ENCODE measurements around the gene GRB7.

GRCh38 chr17:39752241-39752881 is 14.6 kb downstream of the GRB7 start:
- TF ChIP-seq, protein P1, sequence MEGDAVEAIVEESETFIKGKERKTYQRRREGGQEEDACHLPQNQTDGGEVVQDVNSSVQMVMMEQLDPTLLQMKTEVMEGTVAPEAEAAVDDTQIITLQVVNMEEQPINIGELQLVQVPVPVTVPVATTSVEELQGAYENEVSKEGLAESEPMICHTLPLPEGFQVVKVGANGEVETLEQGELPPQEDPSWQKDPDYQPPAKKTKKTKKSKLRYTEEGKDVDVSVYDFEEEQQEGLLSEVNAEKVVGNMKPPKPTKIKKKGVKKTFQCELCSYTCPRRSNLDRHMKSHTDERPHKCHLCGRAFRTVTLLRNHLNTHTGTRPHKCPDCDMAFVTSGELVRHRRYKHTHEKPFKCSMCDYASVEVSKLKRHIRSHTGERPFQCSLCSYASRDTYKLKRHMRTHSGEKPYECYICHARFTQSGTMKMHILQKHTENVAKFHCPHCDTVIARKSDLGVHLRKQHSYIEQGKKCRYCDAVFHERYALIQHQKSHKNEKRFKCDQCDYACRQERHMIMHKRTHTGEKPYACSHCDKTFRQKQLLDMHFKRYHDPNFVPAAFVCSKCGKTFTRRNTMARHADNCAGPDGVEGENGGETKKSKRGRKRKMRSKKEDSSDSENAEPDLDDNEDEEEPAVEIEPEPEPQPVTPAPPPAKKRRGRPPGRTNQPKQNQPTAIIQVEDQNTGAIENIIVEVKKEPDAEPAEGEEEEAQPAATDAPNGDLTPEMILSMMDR (IDR thresholded peaks at IDR 0.05), result no peak
- no peak for TF ChIP-seq ZFP36 (IDR thresholded peaks at IDR 0.05; ENCODE audit: borderline replicate concordance, partially characterized antibody)
- TF ChIP-seq POLR2A (IDR thresholded peaks at IDR 0.05; ENCODE audit: low read length), result no peak
- TF ChIP-seq EP300 (IDR thresholded peaks at IDR 0.05), result no peak
- no peak for TF ChIP-seq CHD4 (IDR thresholded peaks at IDR 0.05; ENCODE audit: borderline replicate concordance)
- no peak for TF ChIP-seq PBX3 (IDR thresholded peaks at IDR 0.05)
- TF ChIP-seq BHLHE40 (IDR thresholded peaks at IDR 0.05; ENCODE audit: low read depth, low read length), result no peak
- no peak for TF ChIP-seq MAX (IDR thresholded peaks at IDR 0.05)
- TF ChIP-seq CBX2 (IDR thresholded peaks at IDR 0.05; ENCODE audit: borderline replicate concordance, low read depth), result no peak
- no peak for TF ChIP-seq HDAC2 (IDR thresholded peaks at IDR 0.05)

Measured in A549 (cell line).